SU-DHL-6 (cell line): Measurements from ENCODE around the gene ZNF593OS.

Experiments used
- H2AFZ ChIP-seq: fragments of 200-600 bp; sonication (generic); 2 replicates; pipeline ENCODE4 v1.6.1; 2014; ENCODE audit warnings: low read depth, mild to moderate bottlenecking, moderate library complexity, mixed read lengths, antibody characterized with exemption, low read length; ENCODE audit not compliant: severe bottlenecking
- H3F3A ChIP-seq: fragments of 200-600 bp; shearing (Covaris generic); 2 replicates; pipeline ENCODE4 v1.6.0; 2016; ENCODE audit warnings: antibody characterized with exemption, mild to moderate bottlenecking; ENCODE audit not compliant: insufficient read depth
- H3K27ac ChIP-seq: fragments of 200-600 bp; sonication (generic); 2 replicates; pipeline ENCODE4 v1.5.1; 2016; ENCODE audit warnings: low read depth, mild to moderate bottlenecking, low read length, moderate library complexity, mixed read lengths
- H3K27me3 ChIP-seq: fragments of 200-600 bp; sonication (generic), shearing (Covaris generic); 2 replicates; pipeline ENCODE4 v1.6.0; 2014; ENCODE audit warnings: mild to moderate bottlenecking, low read length
- H3K36me3 ChIP-seq: fragments of 200-600 bp; sonication (generic); 2 replicates; pipeline ENCODE4 v1.6.1; 2014; ENCODE audit warnings: mild to moderate bottlenecking, low read length, mixed read lengths
- H3K4me2 ChIP-seq: fragments of 300-600, 200-600 bp; shearing (Covaris generic), sonication (generic); 2 replicates; pipeline ENCODE4 v1.6.0; 2014; ENCODE audit warnings: low read length, low read depth, mild to moderate bottlenecking; ENCODE audit not compliant: poor library complexity, severe bottlenecking
- H3K4me3 ChIP-seq: fragments of 200-600 bp; sonication (generic); 2 replicates; pipeline ENCODE4 v1.5.1; 2014; ENCODE audit warnings: antibody characterized with exemption, low read length, mild to moderate bottlenecking, mixed read lengths; ENCODE audit not compliant: insufficient read depth, poor library complexity, severe bottlenecking
- H3K79me2 ChIP-seq: fragments of 200-600 bp; sonication (generic); 2 replicates; pipeline ENCODE4 v1.6.1; 2014; ENCODE audit warnings: mild to moderate bottlenecking, low read length, moderate library complexity; ENCODE audit not compliant: insufficient read depth
- H3K9ac ChIP-seq: fragments of 200-600 bp; sonication (generic); 2 replicates; pipeline ENCODE4 v1.7.0; 2014; ENCODE audit warnings: mild to moderate bottlenecking, low read length
- H3K9me2 ChIP-seq: fragments of 200-600 bp; sonication (generic); replicated peaks from 2 replicates; pipeline ENCODE4 v1.6.1; 2014; ENCODE audit warnings: low read length; ENCODE audit not compliant: insufficient read depth
- H3K9me3 ChIP-seq: fragments of 200-600 bp; sonication (generic); 2 replicates; pipeline ENCODE4 v1.6.1; 2014; ENCODE audit warnings: low read length, mixed read lengths; ENCODE audit not compliant: insufficient read depth
- H4K20me1 ChIP-seq: fragments of 200-600 bp; sonication (generic); 2 replicates; pipeline ENCODE4 v1.6.1; 2014; ENCODE audit warnings: low read depth, mild to moderate bottlenecking, antibody characterized with exemption, low read length, moderate library complexity, mixed read lengths
- CTCF ChIP-seq: fragments of 200-600 bp; sonication (generic); IDR thresholded peaks from one replicate; pipeline ENCODE4 v1.5.1; 2017; ENCODE audit warnings: antibody characterized with exemption, mild to moderate bottlenecking, low read length, moderate library complexity; ENCODE audit not compliant: insufficient read depth, poor library complexity, severe bottlenecking
- EZH2phosphoT487 ChIP-seq: fragments of 200-600 bp; sonication (generic), shearing (Covaris generic); conservative IDR thresholded peaks from 2 replicates; pipeline ENCODE4 v1.6.1; 2018; ENCODE audit warnings: mild to moderate bottlenecking, antibody characterized with exemption, low read length, moderate library complexity, mixed read lengths

Gene ZNF593OS

GRCh38 chr1:26162220-26162709, 9.4 kb downstream of the ZNF593OS start:
- Histone ChIP-seq H3K79me2 (no peaks in the 10 kb centered on the region), H3K9ac (no peak overlapping the region), H3F3A (no peaks in the 10 kb centered on the region), H3K9me3 (no peaks in the 10 kb centered on the region), H3K4me2 (peak overlapping the region; percentile 31), H4K20me1 (no peaks in the 10 kb centered on the region), H3K4me3 (no peak overlapping the region), H3K9me2 (no peaks in the 10 kb centered on the region), H3K36me3 (no peaks in the 10 kb centered on the region), H3K27me3 (no peaks in the 10 kb centered on the region), H2AFZ (no peak overlapping the region), H3K27ac (no peak overlapping the region)
- TF ChIP-seq EZH2phosphoT487 (no peak), CTCF (no peak)

- TF ChIP-seq EZH2phosphoT487 (no peak), CTCF (no peak)
- peak overlapping the region; percentile 31 for H3K4me2 ChIP-seq
- H3K27ac ChIP-seq = no peak overlapping the region
- H3K4me3 ChIP-seq = no peak overlapping the region
- no peaks in the 10 kb centered on the region for H3F3A ChIP-seq
- H4K20me1 ChIP-seq = no peaks in the 10 kb centered on the region
- no peaks in the 10 kb centered on the region for H3K79me2 ChIP-seq
- H3K9ac ChIP-seq = no peak overlapping the region
- H3K9me2 ChIP-seq = no peaks in the 10 kb centered on the region
- H3K27me3 ChIP-seq = no peaks in the 10 kb centered on the region
- no peaks in the 10 kb centered on the region for H3K36me3 ChIP-seq
- no peaks in the 10 kb centered on the region for H3K9me3 ChIP-seq
- no peak overlapping the region for H2AFZ ChIP-seq
Measured at GRCh38 chr1:26161415-26162219, 10.0 kb downstream of the ZNF593OS start.

GRCh38 chr1:26160527-26161414, 10.9 kb downstream of the ZNF593OS start:
- H2AFZ ChIP-seq = no peak overlapping the region
- no peaks in the 10 kb centered on the region for H3K79me2 ChIP-seq
- H3F3A ChIP-seq = no peaks in the 10 kb centered on the region
- H3K4me3 ChIP-seq = no peak overlapping the region
- no peaks in the 10 kb centered on the region for H4K20me1 ChIP-seq
- no peaks in the 10 kb centered on the region for H3K27me3 ChIP-seq
- no peak for TF ChIP-seq CTCF
- TF ChIP-seq EZH2phosphoT487 = no peak
- H3K9me2 ChIP-seq = no peaks in the 10 kb centered on the region
- no peak overlapping the region for H3K4me2 ChIP-seq
- H3K9ac ChIP-seq = no peak overlapping the region
- no peaks in the 10 kb centered on the region for H3K9me3 ChIP-seq
- H3K36me3 ChIP-seq = no peaks in the 10 kb centered on the region
- H3K27ac ChIP-seq = no peak overlapping the region
